NT2/D1 (cell line): ENCODE data around the gene GOLGA1.

Experiments
- DNase-seq: peaks from one replicate; pipeline ENCODE4 v3.0.0-alpha.2; 2011; ENCODE audit warnings: low read depth, low spot score
- H3K27me3 ChIP-seq: 2 replicates; pipeline ENCODE4 v1.6.0; 2011; ENCODE audit warnings: mild to moderate bottlenecking; ENCODE audit not compliant: insufficient read length, insufficient read depth
- H3K36me3 ChIP-seq: 2 replicates; pipeline ENCODE4 v1.6.1; 2011; ENCODE audit warnings: mild to moderate bottlenecking, low read length, mixed read lengths; ENCODE audit not compliant: insufficient read depth, insufficient read length
- H3K4me1 ChIP-seq: 2 replicates; pipeline ENCODE4 v1.5.1; 2011; ENCODE audit not compliant: insufficient read depth, insufficient read length
- H3K4me3 ChIP-seq: 2 replicates; pipeline ENCODE4 v1.5.1; 2011; ENCODE audit warnings: low read depth; ENCODE audit not compliant: insufficient read length
- H3K9ac ChIP-seq: 2 replicates; pipeline ENCODE4 v1.6.0; 2011; ENCODE audit warnings: low read depth; ENCODE audit not compliant: insufficient read length
- H3K9me3 ChIP-seq: 2 replicates; pipeline ENCODE4 v1.5.1; 2011; ENCODE audit warnings: mild to moderate bottlenecking, low read length; ENCODE audit not compliant: insufficient read depth
- SUZ12 ChIP-seq: IDR thresholded peaks from 2 replicates; pipeline ENCODE4 v1.6.1; 2011; ENCODE audit not compliant: insufficient read length, insufficient read depth; ENCODE audit errors: extremely low read depth
- YY1 ChIP-seq: IDR thresholded peaks from 2 replicates; pipeline ENCODE4 v1.6.1; 2011; ENCODE audit not compliant: insufficient read length, insufficient read depth
- ZNF274 ChIP-seq: IDR thresholded peaks from 2 replicates; pipeline ENCODE4 v1.6.1; 2011; ENCODE audit warnings: mild to moderate bottlenecking, low read depth, low read length

Gene GOLGA1

DNA sequence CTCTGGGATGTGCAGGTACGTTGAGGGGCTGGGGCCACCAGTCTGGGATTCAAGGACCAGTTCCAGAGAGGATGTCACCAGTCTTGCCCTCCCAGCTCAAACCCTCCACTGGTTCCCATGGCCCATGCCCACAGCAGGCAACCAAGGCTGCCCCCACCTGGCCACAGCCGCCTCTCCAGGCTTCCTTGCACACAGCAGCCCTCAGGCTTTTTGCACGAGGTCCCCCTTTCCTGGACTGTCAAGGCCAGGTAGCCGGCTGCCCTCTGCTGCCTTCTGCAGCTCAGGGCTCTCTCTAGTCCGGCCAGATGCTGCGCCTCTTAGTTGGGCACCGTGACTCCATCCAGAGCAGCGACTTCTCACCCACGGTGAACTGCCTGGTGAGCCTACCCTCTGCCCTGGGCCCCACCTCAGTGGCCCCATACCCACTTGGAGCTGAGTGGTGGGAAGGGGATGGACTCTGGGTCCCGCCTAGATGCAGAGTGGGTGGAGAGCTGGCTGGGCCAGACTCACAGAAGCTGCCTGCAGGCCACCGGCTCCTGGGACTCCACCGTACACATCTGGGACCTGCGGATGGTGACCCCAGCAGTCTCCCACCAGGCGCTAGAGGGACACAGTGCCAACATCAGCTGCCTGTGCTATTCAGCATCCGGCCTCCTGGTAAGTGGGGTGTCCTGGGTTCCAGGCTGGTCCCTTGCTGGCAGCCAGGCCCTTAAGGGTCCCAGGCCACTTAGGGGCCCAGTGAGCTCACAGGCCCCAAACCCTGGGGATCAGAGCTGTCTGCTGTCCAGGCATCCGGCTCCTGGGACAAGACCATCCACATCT, 84.7 kb downstream of the GOLGA1 start:
- Histone ChIP-seq H3K9ac (peak overlapping the region; percentile 33), H3K27me3 (no peaks in the 10 kb centered on the region), H3K4me1 (peaks cover 35% of the 10 kb centered on the region), H3K36me3 (peaks cover 58% of the 10 kb centered on the region), H3K9me3 (no peaks in the 10 kb centered on the region), H3K4me3 (no peak overlapping the region)
- TF ChIP-seq ZNF274 (no peak), YY1 (no peak), SUZ12 (no peak)
- no peak for DNase-seq

DNA sequence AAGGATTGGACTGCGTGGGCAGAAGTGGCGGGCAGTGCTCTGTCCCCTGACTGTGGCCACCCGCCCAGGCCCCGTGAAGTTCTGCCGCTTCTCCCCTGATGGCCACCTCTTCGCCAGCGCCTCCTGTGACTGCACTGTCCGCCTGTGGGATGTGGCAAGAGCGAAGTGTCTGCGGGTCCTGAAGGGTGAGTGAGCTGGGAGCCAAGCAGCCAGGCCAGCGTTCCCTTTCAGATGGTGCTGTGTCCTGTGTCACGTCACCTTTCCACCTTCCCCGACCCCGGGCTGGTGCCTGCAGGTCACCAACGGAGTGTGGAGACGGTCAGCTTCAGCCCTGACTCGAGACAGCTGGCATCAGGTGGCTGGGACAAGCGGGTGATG, 85.3 kb downstream of the GOLGA1 start:
- no peak overlapping the region for H3K9ac ChIP-seq
- H3K9me3 ChIP-seq = no peaks in the 10 kb centered on the region
- H3K36me3 ChIP-seq = peaks cover 52% of the 10 kb centered on the region
- DNase-seq = no peak
- H3K4me3 ChIP-seq = no peak overlapping the region
- peaks cover 34% of the 10 kb centered on the region for H3K4me1 ChIP-seq
- H3K27me3 ChIP-seq = no peaks in the 10 kb centered on the region
- no peak for TF ChIP-seq SUZ12

DNA sequence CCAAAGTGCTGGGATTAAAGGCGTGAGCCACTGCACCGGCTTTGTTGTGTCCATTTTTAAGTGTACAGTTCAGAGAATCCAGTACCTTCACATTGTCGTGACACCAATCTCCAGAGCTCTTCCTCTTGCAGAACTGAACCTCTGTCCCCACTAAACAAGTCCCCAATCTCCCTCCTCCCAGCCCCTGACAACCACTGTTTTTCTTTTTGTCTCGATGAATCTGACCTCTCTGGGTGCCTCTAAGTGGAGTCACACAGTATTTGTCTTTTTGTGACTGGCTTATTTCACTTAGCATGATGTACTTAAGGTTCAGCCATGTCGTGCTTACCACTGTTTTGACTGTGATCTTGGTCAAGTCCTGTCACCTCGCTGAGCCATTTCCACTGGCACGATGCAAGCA, 86.1 kb downstream of the GOLGA1 start:
- Histone ChIP-seq H3K4me3 (no peak overlapping the region), H3K27me3 (no peaks in the 10 kb centered on the region), H3K9me3 (no peaks in the 10 kb centered on the region), H3K9ac (no peak overlapping the region), H3K36me3 (peaks cover 45% of the 10 kb centered on the region), H3K4me1 (peaks cover 31% of the 10 kb centered on the region)
- no peak for DNase-seq
- TF ChIP-seq YY1 (no peak), ZNF274 (no peak), SUZ12 (no peak)

DNA sequence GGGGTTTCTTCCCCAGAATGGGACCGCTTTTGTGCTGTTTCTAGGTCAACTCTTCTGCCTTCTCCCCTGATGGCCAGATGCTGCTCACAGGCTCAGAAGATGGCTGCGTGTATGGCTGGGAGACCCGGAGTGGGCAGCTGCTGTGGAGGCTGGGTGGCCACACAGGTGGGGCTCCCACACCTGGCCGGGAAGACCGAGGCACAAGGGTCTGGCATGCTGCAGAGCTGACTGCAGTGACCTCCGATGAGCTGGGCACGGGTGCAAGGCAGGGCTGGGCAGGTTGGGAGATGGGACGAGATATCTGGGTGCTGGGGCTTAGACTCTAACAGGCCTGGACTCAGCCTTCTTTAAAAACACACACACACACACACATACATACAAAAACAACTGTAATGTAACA, 86.7 kb downstream of the GOLGA1 start:
- H3K4me1 ChIP-seq = peaks cover 30% of the 10 kb centered on the region
- H3K36me3 ChIP-seq = peaks cover 38% of the 10 kb centered on the region
- no peak for DNase-seq
- H3K4me3 ChIP-seq = no peak overlapping the region
- H3K9ac ChIP-seq = peak overlapping the region; percentile 12
- H3K27me3 ChIP-seq = no peaks in the 10 kb centered on the region
- H3K9me3 ChIP-seq = no peaks in the 10 kb centered on the region
- TF ChIP-seq ZNF274 (no peak), SUZ12 (no peak), YY1 (no peak)

DNA sequence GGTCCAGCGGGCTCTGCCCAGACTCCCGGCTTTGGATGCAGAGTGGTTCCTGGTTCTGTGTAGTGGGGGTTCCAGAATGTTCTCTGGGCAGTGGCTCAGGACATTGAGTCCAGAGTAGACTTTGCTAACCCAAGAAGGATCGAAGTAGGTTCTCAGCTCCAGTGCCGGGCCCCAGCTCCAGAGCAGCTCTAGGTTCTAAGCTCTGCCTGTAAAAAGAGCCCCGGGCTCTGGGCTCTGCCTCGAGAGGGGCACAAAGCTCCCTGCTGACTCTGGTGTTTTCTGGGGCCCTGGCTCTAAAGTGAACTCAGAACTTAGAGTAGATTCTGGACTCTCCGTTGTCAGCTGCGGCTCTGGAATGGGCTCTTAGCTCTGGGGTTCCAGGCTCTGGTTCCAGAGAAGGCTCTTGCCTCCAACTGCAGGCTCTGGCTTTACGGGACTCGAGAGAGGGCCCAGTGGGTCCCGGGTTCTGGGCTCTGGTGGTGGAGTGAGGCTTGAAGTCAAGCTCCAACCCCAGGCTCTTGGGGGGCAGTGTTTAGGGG, 87.2 kb downstream of the GOLGA1 start:
- no peak for DNase-seq
- peak overlapping the region; percentile 38 for H3K9ac ChIP-seq
- H3K27me3 ChIP-seq = no peaks in the 10 kb centered on the region
- peak overlapping the region; percentile 40 for H3K4me3 ChIP-seq
- no peak for TF ChIP-seq SUZ12
- TF ChIP-seq ZNF274 = no peak
- no peak for TF ChIP-seq YY1
- peaks cover 28% of the 10 kb centered on the region for H3K4me1 ChIP-seq
- peaks cover 34% of the 10 kb centered on the region for H3K36me3 ChIP-seq
- H3K9me3 ChIP-seq = no peaks in the 10 kb centered on the region

DNA sequence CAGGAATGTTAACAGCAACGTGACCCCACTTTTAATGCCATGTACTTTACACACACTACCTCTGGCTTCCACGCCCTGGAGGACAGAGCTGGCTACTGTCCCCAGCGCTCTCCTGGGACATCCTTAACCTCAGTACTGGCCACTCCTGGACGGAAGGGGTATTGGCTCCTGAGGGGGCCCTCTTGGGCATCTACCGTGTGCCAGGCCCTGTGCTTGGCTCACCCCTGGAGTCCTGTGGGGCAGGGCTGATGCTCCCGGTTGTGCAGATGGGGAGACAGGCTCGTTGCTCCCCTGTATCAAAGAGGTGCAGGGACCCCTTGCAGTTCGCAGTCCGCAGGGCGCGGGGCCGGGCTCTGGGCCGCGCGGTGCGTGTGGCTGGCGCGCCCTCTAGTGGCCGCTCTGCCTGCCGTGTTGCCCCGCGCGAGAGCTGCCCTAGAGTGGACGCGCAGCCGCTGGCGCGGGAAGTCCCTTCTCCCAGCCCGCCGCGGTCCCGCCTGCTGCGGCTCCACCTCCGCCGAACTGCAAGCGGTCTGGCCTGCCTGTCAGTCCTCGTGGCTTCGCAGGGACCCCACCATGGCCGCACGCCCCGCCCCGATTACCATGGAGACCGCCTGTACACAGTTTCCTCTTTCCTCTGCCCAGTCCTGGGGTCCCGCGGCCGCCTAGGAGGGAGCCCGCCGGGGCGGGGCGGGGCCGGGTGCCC, 87.9 kb downstream of the GOLGA1 start, which contains the start of gene WDR38:
TSS of gene WDR38 (plus strand) at position 632 of the 703 bp plus-strand sequence. CDS start 72 bp downstream, outside the sequence.
- Histone ChIP-seq H3K4me1 (peaks cover 24% of the 10 kb centered on the region), H3K27me3 (no peaks in the 10 kb centered on the region), H3K36me3 (peaks cover 27% of the 10 kb centered on the region), H3K4me3 (peak within 1 kb of the TSS; percentile 40), H3K9ac (peak within 1 kb of the TSS; percentile 77), H3K9me3 (no peaks in the 10 kb centered on the region)
- no peak for DNase-seq
- TF ChIP-seq YY1 (no peak), ZNF274 (no peak), SUZ12 (no peak)

DNA sequence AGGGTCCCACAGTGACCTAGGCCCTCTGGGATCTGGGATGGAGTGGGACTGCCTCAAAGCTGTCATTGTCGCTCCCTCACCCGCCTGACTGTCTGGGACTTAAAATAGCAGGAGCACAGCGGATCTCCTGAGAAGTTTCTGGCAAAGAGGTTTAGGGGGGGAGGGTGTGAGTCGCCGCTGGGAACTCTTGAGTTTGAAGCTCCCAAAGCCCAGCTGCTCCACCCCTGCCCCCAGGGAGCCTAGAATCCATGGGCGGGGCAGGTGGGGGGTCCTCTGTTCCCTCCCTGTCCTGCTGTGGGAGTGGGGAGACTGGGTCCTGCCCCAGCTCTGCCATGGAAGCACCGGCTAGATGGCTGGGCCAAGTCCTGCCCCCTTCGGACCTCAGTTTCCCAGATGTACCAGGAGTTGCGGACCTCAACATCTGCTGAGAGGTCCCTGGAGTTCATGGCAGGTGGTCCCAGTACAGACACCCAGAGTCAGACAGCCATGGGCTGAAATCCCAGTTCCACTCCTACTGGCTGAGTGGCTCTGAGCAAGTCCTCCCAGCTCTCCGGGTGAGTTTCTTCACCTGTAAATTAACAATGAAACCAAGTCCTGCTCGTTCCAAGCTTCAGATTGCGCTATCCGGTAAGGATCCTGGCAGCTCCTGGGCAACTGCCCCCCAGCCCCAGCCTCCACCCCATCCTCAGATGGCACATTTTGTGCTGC, 88.6 kb downstream of the GOLGA1 start:
- H3K9me3 ChIP-seq = no peaks in the 10 kb centered on the region
- peak overlapping the region; percentile 40 for H3K4me3 ChIP-seq
- no peak for DNase-seq
- H3K9ac ChIP-seq = peak overlapping the region; percentile 77
- TF ChIP-seq SUZ12 = no peak
- no peak for TF ChIP-seq YY1
- TF ChIP-seq ZNF274 = no peak
- H3K36me3 ChIP-seq = peaks cover 20% of the 10 kb centered on the region
- H3K4me1 ChIP-seq = peaks cover 22% of the 10 kb centered on the region
- H3K27me3 ChIP-seq = no peaks in the 10 kb centered on the region
